ENCODE data around the gene OR6C3. TPM values are rescaled to one million over a fixed set of nuclear protein-coding genes. Genes with fewer than 3 reads are reported as not detected.

OR6C3 gene
- total RNA-seq (not detected in 2 replicates), polyA plus RNA-seq (not detected in 2 replicates)

- Histone ChIP-seq H3K27ac (no peak within 1 kb of the TSS), H3K9me3 (ENCODE audit: low read depth) (no peaks in the 10 kb centered on the region), H3K4me3 (no peak within 1 kb of the TSS), H3K36me3 (no peaks in the 10 kb centered on the region), H3K4me1 (ENCODE audit: low read depth) (no peaks in the 10 kb centered on the region), H3K27me3 (no peaks in the 10 kb centered on the region)
- TF ChIP-seq CTCF (IDR thresholded peaks at IDR 0.05; ENCODE audit: low read depth, low read length), result no peak
- no peak for DNase-seq (ENCODE audit: low read depth in 1 of 2, low spot score in 1 of 2)
Observed at GRCh38 chr12:55330446-55330845, at the start of gene OR6C3. OR6C3 (plus strand) TSS chr12:55330746; CDS start chr12:55331701, 955 bp downstream.

GRCh38 chr12:55280991-55281390 is 49.6 kb upstream of the OR6C3 start:
- H3K27ac ChIP-seq, result no peak overlapping the region
- no peak for TF ChIP-seq CTCF (IDR thresholded peaks at IDR 0.05; ENCODE audit: low read depth, low read length)
- H3K27me3 ChIP-seq, result no peaks in the 10 kb centered on the region
- no peak overlapping the region for H3K4me3 ChIP-seq
- no peaks in the 10 kb centered on the region for H3K36me3 ChIP-seq
- no peaks in the 10 kb centered on the region for H3K4me1 ChIP-seq (ENCODE audit: low read depth)
- DNase-seq (ENCODE audit: low read depth in 1 of 2, low spot score in 1 of 2), result no peak
- no peaks in the 10 kb centered on the region for H3K9me3 ChIP-seq (ENCODE audit: low read depth)

- no peaks in the 10 kb centered on the region for H3K4me1 ChIP-seq (ENCODE audit: low read depth)
- no peak for TF ChIP-seq CTCF (IDR thresholded peaks at IDR 0.05; ENCODE audit: low read depth, low read length)
- H3K36me3 ChIP-seq, result no peaks in the 10 kb centered on the region
- no peaks in the 10 kb centered on the region for H3K9me3 ChIP-seq (ENCODE audit: low read depth)
- no peak overlapping the region for H3K4me3 ChIP-seq
- H3K27ac ChIP-seq, result no peak overlapping the region
- no peaks in the 10 kb centered on the region for H3K27me3 ChIP-seq
- DNase-seq (ENCODE audit: low read depth in 1 of 2, low spot score in 1 of 2), result no peak
Observed at GRCh38 chr12:55289999-55290398, 40.5 kb upstream of the OR6C3 start.

- Histone ChIP-seq H3K36me3 (no peaks in the 10 kb centered on the region), H3K9me3 (ENCODE audit: low read depth) (no peaks in the 10 kb centered on the region), H3K27me3 (no peaks in the 10 kb centered on the region), H3K27ac (no peak within 1 kb of the TSS), H3K4me3 (no peak within 1 kb of the TSS), H3K4me1 (ENCODE audit: low read depth) (no peaks in the 10 kb centered on the region)
- no peak for TF ChIP-seq CTCF (IDR thresholded peaks at IDR 0.05; ENCODE audit: low read depth, low read length)
- no peak for DNase-seq (ENCODE audit: low read depth in 1 of 2, low spot score in 1 of 2)
Observed at GRCh38 chr12:55296469-55296868, 34.1 kb upstream of the OR6C3 start, which contains the start of gene OR6C6. OR6C6 (minus strand) TSS chr12:55296569; CDS start chr12:55295232, 1,337 bp downstream.

- peaks cover 10% of the 10 kb centered on the region for H3K27me3 ChIP-seq
- no peak within 1 kb of the TSS for H3K27ac ChIP-seq
- no peak for DNase-seq (ENCODE audit: low read depth in 1 of 2, low spot score in 1 of 2)
- no peak within 1 kb of the TSS for H3K4me3 ChIP-seq
- no peaks in the 10 kb centered on the region for H3K36me3 ChIP-seq
- no peak for TF ChIP-seq CTCF (IDR thresholded peaks at IDR 0.05; ENCODE audit: low read depth, low read length)
- H3K4me1 ChIP-seq (ENCODE audit: low read depth), result no peaks in the 10 kb centered on the region
- no peaks in the 10 kb centered on the region for H3K9me3 ChIP-seq (ENCODE audit: low read depth)
Observed at GRCh38 chr12:55314043-55314442, 16.5 kb upstream of the OR6C3 start, which contains the start of gene OR6C1. OR6C1 (plus strand) TSS chr12:55314343; CDS start chr12:55320600, 6,257 bp downstream.

Data from cardiac muscle cell (in vitro differentiated cells and primary cell).